Measurements from ENCODE around the gene SNX6. TPM values are rescaled to one million over a fixed set of nuclear protein-coding genes. Genes with fewer than 3 reads are reported as not detected.

The SNX6 gene
- total RNA-seq, 1 donor from 2014 or later = 80.0 TPM

- no peak for TF ChIP-seq CTCF (IDR thresholded peaks at IDR 0.05)
- no peaks in the 10 kb centered on the region for H3K9me3 Mint-ChIP-seq (ENCODE audit: unreplicated experiment)
- no peak overlapping the region for H3K27ac Mint-ChIP-seq (ENCODE audit: unreplicated experiment)
- peaks cover 17% of the 10 kb centered on the region for H3K36me3 Mint-ChIP-seq (ENCODE audit: unreplicated experiment)
- peaks cover 4% of the 10 kb centered on the region for H3K4me1 Mint-ChIP-seq (ENCODE audit: unreplicated experiment)
- DNase-seq (ENCODE audit: extremely low spot score, unreplicated experiment) = peak; percentile 13
- no peaks in the 10 kb centered on the region for H3K27me3 Mint-ChIP-seq (ENCODE audit: unreplicated experiment)
- no peak overlapping the region for H3K4me3 Mint-ChIP-seq (ENCODE audit: unreplicated experiment)
Measured at GRCh38 chr14:34614638-34615037, 15.3 kb downstream of the SNX6 start.

- peaks cover 5% of the 10 kb centered on the region for H3K4me1 Mint-ChIP-seq (ENCODE audit: unreplicated experiment)
- TF ChIP-seq CTCF (IDR thresholded peaks at IDR 0.05) = no peak
- H3K27ac Mint-ChIP-seq (ENCODE audit: unreplicated experiment) = no peak overlapping the region
- no peak overlapping the region for H3K4me3 Mint-ChIP-seq (ENCODE audit: unreplicated experiment)
- H3K9me3 Mint-ChIP-seq (ENCODE audit: unreplicated experiment) = no peaks in the 10 kb centered on the region
- DNase-seq (ENCODE audit: extremely low spot score, unreplicated experiment) = no peak
- H3K27me3 Mint-ChIP-seq (ENCODE audit: unreplicated experiment) = no peaks in the 10 kb centered on the region
- H3K36me3 Mint-ChIP-seq (ENCODE audit: unreplicated experiment) = peaks cover 21% of the 10 kb centered on the region
Measured at GRCh38 chr14:34610101-34610500, 19.8 kb downstream of the SNX6 start.

GRCh38 chr14:34605461-34605860 lies 24.5 kb downstream of the SNX6 start:
- TF ChIP-seq CTCF (IDR thresholded peaks at IDR 0.05) = no peak

GRCh38 chr14:34604995-34605394 lies 25.0 kb downstream of the SNX6 start:
- peak overlapping the region; percentile 31 for H3K27ac Mint-ChIP-seq (ENCODE audit: unreplicated experiment)
- TF ChIP-seq CTCF (IDR thresholded peaks at IDR 0.05) = no peak
- no peaks in the 10 kb centered on the region for H3K27me3 Mint-ChIP-seq (ENCODE audit: unreplicated experiment)
- peaks cover 7% of the 10 kb centered on the region for H3K4me1 Mint-ChIP-seq (ENCODE audit: unreplicated experiment)
- no peaks in the 10 kb centered on the region for H3K9me3 Mint-ChIP-seq (ENCODE audit: unreplicated experiment)
- no peak for DNase-seq (ENCODE audit: extremely low spot score, unreplicated experiment)
- peaks cover 41% of the 10 kb centered on the region for H3K36me3 Mint-ChIP-seq (ENCODE audit: unreplicated experiment)
- H3K4me3 Mint-ChIP-seq (ENCODE audit: unreplicated experiment) = no peak overlapping the region

More at GRCh38 chr14:34605461-34605860, 24.5 kb downstream of the SNX6 start:
- no peaks in the 10 kb centered on the region for H3K9me3 Mint-ChIP-seq (ENCODE audit: unreplicated experiment)
- H3K27ac Mint-ChIP-seq (ENCODE audit: unreplicated experiment) = peak overlapping the region; percentile 31
- H3K27me3 Mint-ChIP-seq (ENCODE audit: unreplicated experiment) = no peaks in the 10 kb centered on the region
- no peak for DNase-seq (ENCODE audit: extremely low spot score, unreplicated experiment)
- H3K4me3 Mint-ChIP-seq (ENCODE audit: unreplicated experiment) = no peak overlapping the region
- H3K4me1 Mint-ChIP-seq (ENCODE audit: unreplicated experiment) = peaks cover 7% of the 10 kb centered on the region
- H3K36me3 Mint-ChIP-seq (ENCODE audit: unreplicated experiment) = peaks cover 37% of the 10 kb centered on the region

GRCh38 chr14:34596891-34597290 lies 33.1 kb downstream of the SNX6 start:
- DNase-seq (ENCODE audit: extremely low spot score, unreplicated experiment) = no peak
- H3K4me3 Mint-ChIP-seq (ENCODE audit: unreplicated experiment) = no peak overlapping the region
- no peaks in the 10 kb centered on the region for H3K9me3 Mint-ChIP-seq (ENCODE audit: unreplicated experiment)
- peaks cover 5% of the 10 kb centered on the region for H3K4me1 Mint-ChIP-seq (ENCODE audit: unreplicated experiment)
- H3K27me3 Mint-ChIP-seq (ENCODE audit: unreplicated experiment) = no peaks in the 10 kb centered on the region
- no peak for TF ChIP-seq CTCF (IDR thresholded peaks at IDR 0.05)
- H3K36me3 Mint-ChIP-seq (ENCODE audit: unreplicated experiment) = peaks cover 52% of the 10 kb centered on the region
- no peak overlapping the region for H3K27ac Mint-ChIP-seq (ENCODE audit: unreplicated experiment)

All from osteocyte (in vitro differentiated cells).